Suprapubic skin (tissue), 4 donors: ENCODE data around the gene ZNF12.

Experiments used
- POLR2A ChIP-seq, 2 donors: fragments of 450-650 bp; IDR thresholded peaks; one replicate each; pipeline ENCODE4 v1.6.1; 2017; ENCODE audit warnings: antibody characterized with exemption in 2 of 2, mild to moderate bottlenecking in 2 of 2, moderate library complexity in 2 of 2
- POLR2AphosphoS5 ChIP-seq, 3 donors: sonication (generic); formaldehyde crosslinking; IDR thresholded peaks; one replicate each; pipeline ENCODE4 v1.6.1; 2017; ENCODE audit warnings: antibody characterized with exemption in 3 of 3

GRCh38 chr7:6725003-6725402 lies 18.3 kb upstream of the ZNF12 start:
- TF ChIP-seq POLR2AphosphoS5 (IDR thresholded peaks at IDR 0.05): no peak
- TF ChIP-seq POLR2A (IDR thresholded peaks at IDR 0.05): no peak
